ENCODE data around the gene ALDH5A1. TPM values are rescaled to one million over a fixed set of nuclear protein-coding genes. Genes with fewer than 3 reads are reported as not detected.
A peak's percentile ranks its signal among the peaks of the same experiment; 100 is the strongest.

Gene ALDH5A1
- total and polyA plus RNA-seq, 2 of the 13 experiments (the other 11 are each of a cell fraction or from before 2014, with no cell fraction given), result 12.8 to 32.5 TPM

DNA sequence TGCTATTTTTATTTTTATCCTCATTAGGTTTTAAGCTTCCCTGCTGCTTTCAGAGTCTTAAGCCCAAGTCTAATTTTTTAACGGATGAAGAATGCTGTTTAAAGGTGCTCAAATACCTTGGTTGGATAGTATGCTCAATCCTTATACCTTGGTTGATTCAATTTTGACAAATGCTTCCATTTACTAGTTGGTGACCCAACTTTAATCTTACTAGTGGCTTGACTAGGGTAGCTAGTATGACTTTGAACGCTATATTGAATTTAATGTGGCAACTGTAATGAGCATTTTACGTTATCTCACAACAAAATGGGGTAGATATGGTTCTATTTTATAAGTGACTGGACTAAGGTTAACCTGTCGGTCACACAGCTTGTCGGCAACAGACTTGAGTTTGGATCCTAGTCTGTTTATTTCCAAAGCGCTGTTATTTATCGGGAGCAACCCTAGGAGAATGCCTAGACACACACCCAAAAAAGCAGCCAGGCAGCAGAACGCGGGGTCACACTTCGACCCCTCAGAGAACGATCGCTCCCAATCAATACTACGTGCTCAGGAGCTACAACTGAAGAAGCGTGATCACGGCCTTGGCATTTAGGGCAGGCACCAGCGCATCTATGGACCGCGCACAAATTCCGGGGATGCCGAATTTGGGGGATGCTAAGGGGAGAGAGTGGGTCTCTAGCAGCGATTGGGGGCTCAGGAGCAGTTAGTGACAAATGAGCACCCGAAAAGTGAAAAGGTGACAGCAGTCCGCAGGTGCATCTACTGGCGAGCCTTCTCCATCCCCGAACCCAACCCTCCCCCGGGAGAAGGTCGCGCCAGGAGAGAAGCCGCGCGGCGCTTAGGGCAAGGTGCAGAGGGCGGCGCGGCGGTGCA lies 586 bp upstream of the ALDH5A1 start:
- 10% methylated on average over 28 of the region's 36 CpGs for WGBS (ENCODE audit: low lambda C conversion rate)
- in situ Hi-C loops (cut with HindIII; ENCODE audit: extremely low pct_ligation_motif_present, low pct_unique_long_range_greater_than_20kb) (no loop called here), intact Hi-C loops (cut with micrococcal nuclease; ENCODE audit: unreplicated experiment) (loop anchor here (2.0 to 10.0 kb wide), 3 partner anchors 63 to 209 kb away; no protein-coding TSS in a partner anchor)
- Histone ChIP-seq H3K9me3 (ENCODE audit: low read length) (no peaks in the 10 kb centered on the region), H3K27me3 (ENCODE audit: control insufficient read depth in 1 of 2, insufficient read depth in 2 of 2, low read length in 2 of 2) (no peaks in the 10 kb centered on the region), H3K4me1 (ENCODE audit: insufficient read depth, low read length) (peaks cover 46% of the 10 kb centered on the region), H3K79me2 (ENCODE audit: insufficient read depth, low read length) (peaks cover 3% of the 10 kb centered on the region), H3K9ac (ENCODE audit: insufficient read depth, low read depth, low read length) (peak overlapping the region; percentile 82), H3K4me2 (ENCODE audit: low read depth, low read length) (peak overlapping the region; percentile 99), H3K36me3 (replicated peaks in 1 of 2; ENCODE audit: control insufficient read depth in 1 of 2, insufficient read depth in 2 of 2, low read length in 2 of 2) (peaks cover 2 to 5% of the 10 kb centered on the region in 2 experiments; a peak in 2 of 5 replicates), H3K27ac (ENCODE audit: extremely low read length, insufficient read depth, low read length) (peak overlapping the region; percentile 86), H3K4me3 (replicated peaks in 1 of 3; ENCODE audit: insufficient read depth in 1 of 3, low read depth in 2 of 3, low read length in 3 of 3) (peak overlapping the region; percentile 78 to 92 (median 82)), H4K20me1 (ENCODE audit: insufficient read depth, low read length) (no peaks in the 10 kb centered on the region), H2AFZ (ENCODE audit: low read length) (peak overlapping the region; percentile 77)
- DNase-seq (ENCODE audit: low spot score) (no peak), ATAC-seq (peak; percentile 87), FAIRE-seq (peak; percentile 40)
- POLR2A ChIA-PET, result interaction anchor here (0.6 to 4.0 kb wide), 10 partner anchors 8 to 276 kb away, joined by 3 to 39 read pairs (median 7); partner anchors contain the start of genes ACOT13 and TDP2
- CTCF ChIA-PET (ENCODE audit: low intra/inter-chr PET ratio, low total read pairs), result interaction anchor here (1.4 to 2.8 kb wide), 2 partner anchors 26 to 29 kb away, joined by 5 to 31 read pairs; no protein-coding TSS in a partner anchor
- TSS peak; percentile 58 for BruUV-seq (replicated peaks)
- peak; percentile 87 for TF ChIP-seq THRA (CRISPR knock-in tag; IDR thresholded peaks at IDR 0.05; ENCODE audit: borderline replicate concordance)
- no peak for TF ChIP-seq FOSL1 (CRISPR knock-in tag; IDR thresholded peaks at IDR 0.05; ENCODE audit: borderline replicate concordance)
- no peak; the same call in 1 of the 2 replicates for TF ChIP-seq ZNF12 (CRISPR knock-in tag; IDR thresholded peaks at IDR 0.05)
- no peak for TF ChIP-seq GATA4 (IDR thresholded peaks at IDR 0.05; ENCODE audit: borderline replicate concordance, low read depth)
- TF ChIP-seq ZNF180 (CRISPR knock-in tag; IDR thresholded peaks at IDR 0.05; ENCODE audit: borderline replicate concordance, low read depth), result no peak
- TF ChIP-seq FOXK1 (CRISPR knock-in tag; IDR thresholded peaks at IDR 0.05; ENCODE audit: borderline replicate concordance, low read depth), result peak; percentile 28; the same call in 1 of the 2 replicates
- no peak for TF ChIP-seq ZNF3 (CRISPR knock-in tag; IDR thresholded peaks at IDR 0.05)
- no peak for TF ChIP-seq MIXL1 (CRISPR knock-in tag; IDR thresholded peaks at IDR 0.05)
- TF ChIP-seq TERF1 (CRISPR knock-in tag; IDR thresholded peaks at IDR 0.05), result no peak
- peak; percentile 70; the same call in 1 of the 2 replicates for TF ChIP-seq THAP9 (CRISPR knock-in tag; IDR thresholded peaks at IDR 0.05; ENCODE audit: borderline replicate concordance)
- TF ChIP-seq, protein P1, sequence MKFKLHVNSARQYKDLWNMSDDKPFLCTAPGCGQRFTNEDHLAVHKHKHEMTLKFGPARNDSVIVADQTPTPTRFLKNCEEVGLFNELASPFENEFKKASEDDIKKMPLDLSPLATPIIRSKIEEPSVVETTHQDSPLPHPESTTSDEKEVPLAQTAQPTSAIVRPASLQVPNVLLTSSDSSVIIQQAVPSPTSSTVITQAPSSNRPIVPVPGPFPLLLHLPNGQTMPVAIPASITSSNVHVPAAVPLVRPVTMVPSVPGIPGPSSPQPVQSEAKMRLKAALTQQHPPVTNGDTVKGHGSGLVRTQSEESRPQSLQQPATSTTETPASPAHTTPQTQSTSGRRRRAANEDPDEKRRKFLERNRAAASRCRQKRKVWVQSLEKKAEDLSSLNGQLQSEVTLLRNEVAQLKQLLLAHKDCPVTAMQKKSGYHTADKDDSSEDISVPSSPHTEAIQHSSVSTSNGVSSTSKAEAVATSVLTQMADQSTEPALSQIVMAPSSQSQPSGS (CRISPR knock-in tag; IDR thresholded peaks at IDR 0.05), result peak; percentile 79; the same call in 1 of the 2 replicates
- TF ChIP-seq EZH2 (conservative IDR thresholded peaks at IDR 0.05; ENCODE audit: low read depth, low read length), result no peak
- no peak for TF ChIP-seq ZNF501 (CRISPR knock-in tag; IDR thresholded peaks at IDR 0.05)
- peak; percentile 21; the same call in 1 of the 2 replicates for TF ChIP-seq AKAP8 (CRISPR knock-in tag; IDR thresholded peaks at IDR 0.05)
- 0 out of 2 replicates have a peak, but pooled peaks have one; percentile 2 for TF ChIP-seq PAX8 (CRISPR knock-in tag; IDR thresholded peaks at IDR 0.05; ENCODE audit: borderline replicate concordance)
- TF ChIP-seq NRL (CRISPR knock-in tag; IDR thresholded peaks at IDR 0.05; ENCODE audit: borderline replicate concordance), result 0 out of 2 replicates have a peak, but pooled peaks have one; percentile 72

All from HepG2 (cell line).